Tibial nerve (tissue), 4 donors: ENCODE data around the gene CD14. TPM values are rescaled to one million over a fixed set of nuclear protein-coding genes. Genes with fewer than 3 reads are reported as not detected.
"Not testable (repeated sequence)": the region's sequence is repeated elsewhere in the genome, so short reads cannot be mapped to it uniquely, and the experiment has no call there.

Source experiments
- DNase-seq, 2 donors: peaks; one replicate each; pipeline ENCODE4 v3.0.0-alpha.2; 2019; ENCODE audit warnings: low spot score in 2 of 2
- H3K27ac ChIP-seq, 4 donors: fragments of 200-600 bp; sonication (generic) in 3 of 4; one replicate each; pipeline ENCODE4 v1.5.1; 2017 to 2019; ENCODE audit warnings: mild to moderate bottlenecking in 1 of 4
- H3K27me3 ChIP-seq, 2 donors: fragments of 200-600 bp; sonication (generic) in 1 of 2; one replicate each; pipeline versions ENCODE4 v1.5.1 to v1.6.0; 2017 to 2019
- H3K36me3 ChIP-seq, 3 donors: fragments of 200-600 bp; sonication (generic); one replicate each; pipeline ENCODE4 v1.5.1; 2018 to 2019
- H3K4me1 ChIP-seq, 4 donors: fragments of 200-600 bp; sonication (generic) in 3 of 4; one replicate each; pipeline ENCODE4 v1.5.1; 2017 to 2019
- H3K4me3 ChIP-seq, 4 donors: fragments of 200-600 bp; sonication (generic) in 3 of 4; one replicate each; pipeline ENCODE4 v1.5.1; 2017 to 2019; ENCODE audit warnings: mild to moderate bottlenecking in 1 of 4, moderate library complexity in 1 of 4
- H3K9me3 ChIP-seq, 4 donors: fragments of 200-600 bp; sonication (generic) in 3 of 4; one replicate each; pipeline ENCODE4 v1.5.1; 2017 to 2019
- CTCF ChIP-seq, 5 experiments: fragments of 200-600 bp in 3 of 5; fragments of 450-650 bp in 2 of 5; sonication (generic) in 3 of 5; IDR thresholded peaks; one replicate each; pipeline ENCODE4 v1.5.1; 2016 to 2019; ENCODE audit warnings: antibody characterized with exemption in 5 of 5, mild to moderate bottlenecking in 3 of 5, moderate library complexity in 2 of 5
- EP300 ChIP-seq, 2 donors: sonication (generic); formaldehyde crosslinking; IDR thresholded peaks; one replicate each; pipeline ENCODE4 v1.6.1; 2017; ENCODE audit warnings: antibody characterized with exemption in 2 of 2, mild to moderate bottlenecking in 1 of 2
- POLR2A ChIP-seq, 2 donors: fragments of 450-650 bp; IDR thresholded peaks; one replicate each; pipeline ENCODE4 v1.6.1; 2017; ENCODE audit warnings: antibody characterized with exemption in 2 of 2, mild to moderate bottlenecking in 2 of 2, moderate library complexity in 2 of 2
- WGBS, 2 donors: methylation state at CpG; one replicate each; pipeline ENCODE4 v1.1.5; 2018; 5-methylcytosine and 5-hydroxymethylcytosine counted together
- total RNA-seq, 4 donors: library from RNA; depleted of rRNA; stranded (reverse); fragments of >200 nt; gene quantifications; one replicate each; pipeline ENCODE4 v1.1.0, GENCODE V29; 2016

Gene CD14
- total RNA-seq, 4 donors from 2014 or later, result 54.6 to 81.0 (median 77.0) TPM

GRCh38 chr5:140600096-140600495 is 32.9 kb downstream of the CD14 start:
- H3K27me3 ChIP-seq, result no peaks in the 10 kb centered on the region
- no peak for DNase-seq
- no peaks in the 10 kb centered on the region for H3K36me3 ChIP-seq
- no peaks in the 10 kb centered on the region for H3K9me3 ChIP-seq
- TF ChIP-seq CTCF (IDR thresholded peaks at IDR 0.05), result no peak
- TF ChIP-seq POLR2A (IDR thresholded peaks at IDR 0.05), result no peak
- no peak for TF ChIP-seq EP300 (IDR thresholded peaks at IDR 0.05)
- H3K4me3 ChIP-seq, result no peak overlapping the region
- no peak overlapping the region for H3K27ac ChIP-seq
- H3K4me1 ChIP-seq, result peaks cover 0 to 14% (median 0%) of the 10 kb centered on the region in 4 donors

GRCh38 chr5:140598836-140599235 is 34.1 kb downstream of the CD14 start:
- Histone ChIP-seq H3K27ac (no peak overlapping the region), H3K4me3 (no peak overlapping the region), H3K4me1 (peaks cover 0 to 19% (median 0%) of the 10 kb centered on the region in 4 donors), H3K9me3 (no peaks in the 10 kb centered on the region), H3K27me3 (no peaks in the 10 kb centered on the region), H3K36me3 (no peaks in the 10 kb centered on the region)
- TF ChIP-seq EP300 (IDR thresholded peaks at IDR 0.05) (no peak), CTCF (IDR thresholded peaks at IDR 0.05) (no peak)
- WGBS, 2 donors, result 54 to 57% methylated on average over 2 of the region's 2 CpGs
- no peak for DNase-seq

- Histone ChIP-seq H3K36me3 (no peaks in the 10 kb centered on the region), H3K27me3 (no peaks in the 10 kb centered on the region), H3K4me1 (peaks cover 0 to 19% (median 0%) of the 10 kb centered on the region in 4 donors), H3K4me3 (peak overlapping the region in 1 of 4 donors; percentile 13), H3K27ac (peak overlapping the region in 2 of 4 donors; percentile 31 to 46), H3K9me3 (no peaks in the 10 kb centered on the region)
- TF ChIP-seq POLR2A (IDR thresholded peaks at IDR 0.05) (no peak), EP300 (IDR thresholded peaks at IDR 0.05) (no peak), CTCF (IDR thresholded peaks at IDR 0.05) (no peak)
- no peak for DNase-seq
- whole genome bisulfite sequencing, 2 donors, result 40 to 42% methylated on average over 1 of the region's 1 CpG
Observed at GRCh38 chr5:140596321-140596741, 36.6 kb downstream of the CD14 start.

- no peaks in the 10 kb centered on the region for H3K9me3 ChIP-seq
- 58 to 60% methylated on average over 5 of the region's 5 CpGs for WGBS, 2 donors
- TF ChIP-seq CTCF (IDR thresholded peaks at IDR 0.05) (no peak), POLR2A (IDR thresholded peaks at IDR 0.05) (no peak), EP300 (IDR thresholded peaks at IDR 0.05) (peak in 1 of 2 donors; percentile 65)
- DNase-seq, result peak in 1 of 2 donors; percentile 71
- peak overlapping the region in 2 of 4 donors; percentile 43 to 46 for H3K27ac ChIP-seq
- no peaks in the 10 kb centered on the region for H3K36me3 ChIP-seq
- H3K4me3 ChIP-seq, result no peak overlapping the region
- H3K27me3 ChIP-seq, result no peaks in the 10 kb centered on the region
- peaks cover 0 to 19% (median 0%) of the 10 kb centered on the region in 4 donors for H3K4me1 ChIP-seq
Observed at GRCh38 chr5:140595538-140596300, 37.3 kb downstream of the CD14 start.

- Histone ChIP-seq H3K4me1 (peaks cover 0 to 31% (median 3%) of the 10 kb centered on the region in 4 donors), H3K27me3 (no peaks in the 10 kb centered on the region), H3K36me3 (no peaks in the 10 kb centered on the region), H3K27ac (no peak overlapping the region), H3K9me3 (no peaks in the 10 kb centered on the region), H3K4me3 (no peak overlapping the region)
- DNase-seq, result no peak
- no peak for TF ChIP-seq EP300 (IDR thresholded peaks at IDR 0.05)
- TF ChIP-seq POLR2A (IDR thresholded peaks at IDR 0.05), result no peak
- no peak for TF ChIP-seq CTCF (IDR thresholded peaks at IDR 0.05)
- 56 to 100% methylated on average over 2 to 3 of the region's 6 CpGs for WGBS, 2 donors
Observed at GRCh38 chr5:140594169-140594568, 38.8 kb downstream of the CD14 start.

GRCh38 chr5:140593070-140593469 is 39.9 kb downstream of the CD14 start:
- peaks cover 0 to 38% (median 8%) of the 10 kb centered on the region in 4 donors for H3K4me1 ChIP-seq
- not testable (repeated sequence) for H3K4me3 ChIP-seq, H3K27me3 ChIP-seq, H3K9me3 ChIP-seq, H3K27ac ChIP-seq, H3K36me3 ChIP-seq, DNase-seq
- WGBS, 2 donors, result 61 to 62% methylated on average over 13 of the region's 14 CpGs
